ENCODE results near the gene RPTOR. TPM values are rescaled to one million over a fixed set of nuclear protein-coding genes. Genes with fewer than 3 reads are reported as not detected.
"Not testable (repeated sequence)": the region's sequence is repeated elsewhere in the genome, so short reads cannot be mapped to it uniquely, and the experiment has no call there.

The RPTOR gene
- total RNA-seq, 1 experiment from 2014 or later = 58.0 TPM

GRCh38 chr17:80624864-80625263, 80.2 kb downstream of the RPTOR start:
- BruUV-seq (replicated peaks) = no TSS peak
- Histone ChIP-seq H3K4me3 (ENCODE audit: low read depth in 2 of 2, low read length in 2 of 2) (no peak overlapping the region), H3K4me1 (ENCODE audit: control insufficient read depth, insufficient read depth, low read length) (peaks cover 2% of the 10 kb centered on the region), H3K27me3 (ENCODE audit: control insufficient read depth, insufficient read depth, low read length) (no peaks in the 10 kb centered on the region), H3K27ac (ENCODE audit: low read length) (no peak overlapping the region), H3K9me3 (ENCODE audit: control insufficient read depth, insufficient read depth, low read depth, low read length) (no peaks in the 10 kb centered on the region), H3K36me3 (ENCODE audit: control insufficient read depth, insufficient read depth, low read length) (no peaks in the 10 kb centered on the region)
- in situ Hi-C loops (cut with HindIII; ENCODE audit: low pct_unique_long_range_greater_than_20kb, low sequenced_read_pairs) = no loop called here
- ChIA-PET CTCF (interaction anchor here (0.6 kb wide), 1 partner anchor 54 kb away, joined by 3 read pairs; no protein-coding TSS in a partner anchor), POLR2A (no interaction called here)
- no peak for TF ChIP-seq REST (IDR thresholded peaks at IDR 0.05; ENCODE audit: insufficient read depth in 1 of 2, low read depth in 2 of 2, low read length in 1 of 2)
- ATAC-seq = no peak
- DNase-seq (ENCODE audit: low read depth, low spot score) = no peak
- intact Hi-C loops (cut with micrococcal nuclease; ENCODE audit: unreplicated experiment) = no loop called here

GRCh38 chr17:80625627-80626026, 81.0 kb downstream of the RPTOR start:
- no peaks in the 10 kb centered on the region for H3K27me3 ChIP-seq (ENCODE audit: control insufficient read depth, insufficient read depth, low read length)
- ChIA-PET CTCF (no interaction called here), POLR2A (no interaction called here)
- no peaks in the 10 kb centered on the region for H3K36me3 ChIP-seq (ENCODE audit: control insufficient read depth, insufficient read depth, low read length)
- H3K4me1 ChIP-seq (ENCODE audit: control insufficient read depth, insufficient read depth, low read length) = no peaks in the 10 kb centered on the region
- in situ Hi-C loops (cut with HindIII; ENCODE audit: low pct_unique_long_range_greater_than_20kb, low sequenced_read_pairs) = no loop called here
- ATAC-seq = no peak
- H3K9me3 ChIP-seq (ENCODE audit: control insufficient read depth, insufficient read depth, low read depth, low read length) = no peaks in the 10 kb centered on the region
- no peak overlapping the region for H3K4me3 ChIP-seq (ENCODE audit: low read depth in 2 of 2, low read length in 2 of 2)
- H3K27ac ChIP-seq (ENCODE audit: low read length) = no peak overlapping the region
- no peak for DNase-seq (ENCODE audit: low read depth, low spot score)
- TF ChIP-seq REST (IDR thresholded peaks at IDR 0.05; ENCODE audit: insufficient read depth in 1 of 2, low read depth in 2 of 2, low read length in 1 of 2) (no peak), POLR2AphosphoS5 (IDR thresholded peaks at IDR 0.05; ENCODE audit: low read depth, low read length) (no peak), CTCF (IDR thresholded peaks at IDR 0.05) (no peak)
- intact Hi-C loops (cut with micrococcal nuclease; ENCODE audit: unreplicated experiment) = no loop called here
- no TSS peak for BruUV-seq (replicated peaks)

GRCh38 chr17:80628881-80629280, 84.2 kb downstream of the RPTOR start:
- H3K27me3 ChIP-seq (ENCODE audit: control insufficient read depth, insufficient read depth, low read length); H3K36me3 ChIP-seq (ENCODE audit: control insufficient read depth, insufficient read depth, low read length); H3K4me1 ChIP-seq (ENCODE audit: control insufficient read depth, insufficient read depth, low read length); BruUV-seq (replicated peaks); intact Hi-C loops (cut with micrococcal nuclease; ENCODE audit: unreplicated experiment); DNase-seq (ENCODE audit: low read depth, low spot score); ATAC-seq; H3K4me3 ChIP-seq (ENCODE audit: low read depth in 2 of 2, low read length in 2 of 2); H3K9me3 ChIP-seq (ENCODE audit: control insufficient read depth, insufficient read depth, low read depth, low read length); in situ Hi-C loops (cut with HindIII; ENCODE audit: low pct_unique_long_range_greater_than_20kb, low sequenced_read_pairs); H3K27ac ChIP-seq (ENCODE audit: low read length): not testable (repeated sequence)
- ChIA-PET CTCF (interaction anchor here (0.5 to 0.8 kb wide), 2 partner anchors 20 to 572 kb away, joined by 3 to 4 read pairs; no protein-coding TSS in a partner anchor), POLR2A (interaction anchor here (0.6 kb wide), 1 partner anchor 24 kb away, joined by 3 read pairs; no protein-coding TSS in a partner anchor)
